Caco-2 (cell line): Measurements from ENCODE around the gene AGTR2. TPM values are rescaled to one million over a fixed set of nuclear protein-coding genes. Genes with fewer than 3 reads are reported as not detected.

Experiments used
- BruUV-seq: library from RNA; stranded (reverse); fragments of 400-500 nt; replicated peaks from 2 replicates; lab custom pipeline; 2021; lab: Mats Ljungman, UMichigan
- CTCF ChIA-PET: fragments of 300-600 bp; sonication (Branson Sonifier 250); formaldehyde crosslinking; loops from one replicate; lab custom pipeline; 2022; ENCODE audit warnings: antibody characterized with exemption; lab: Charles Lee
- POLR2A ChIA-PET: fragments of 300-600 bp; sonication (Branson Sonifier 250); formaldehyde crosslinking; loops from one replicate; lab custom pipeline; 2022; ENCODE audit warnings: antibody characterized with exemption; lab: Charles Lee
- DNase-seq, 2 experiments: peaks; one replicate each; pipeline versions ENCODE4 v3.0.0 to v3.0.0-alpha.2; 2020 to 2022
- H3K27me3 ChIP-seq: replicated peaks from 2 replicates; pipeline ENCODE4 v1.6.0; 2011; ENCODE audit warnings: low read length; ENCODE audit not compliant: control insufficient read depth, insufficient read depth
- H3K36me3 ChIP-seq: 2 replicates; pipeline ENCODE4 v1.5.1; 2011; ENCODE audit warnings: low read length; ENCODE audit not compliant: control insufficient read depth, insufficient read depth
- H3K4me1 ChIP-seq: fragments of 250-450 bp; sonication (Bioruptor Pico); 2 replicates; pipeline ENCODE4 v1.5.1; 2020; ENCODE audit warnings: mild to moderate bottlenecking
- H3K4me3 ChIP-seq: 2 replicates; pipeline ENCODE4 v1.5.1; 2011; ENCODE audit warnings: low read depth, mild to moderate bottlenecking, control low read depth, low read length
- H3K9me3 ChIP-seq: fragments of 250-450 bp; sonication (Bioruptor Pico); 2 replicates; pipeline ENCODE4 v1.5.1; 2020; ENCODE audit warnings: mild to moderate bottlenecking, moderate library complexity
- H3K27ac Mint-ChIP-seq: one replicate; pipeline ENCODE4 v1.8.0; 2022; ENCODE audit warnings: mixed read lengths; ENCODE audit not compliant: unreplicated experiment
- H3K27me3 Mint-ChIP-seq: one replicate; pipeline ENCODE4 v1.8.0; 2022; ENCODE audit warnings: mixed read lengths; ENCODE audit not compliant: insufficient read depth, unreplicated experiment
- H3K36me3 Mint-ChIP-seq: one replicate; pipeline ENCODE4 v1.8.0; 2022; ENCODE audit warnings: mild to moderate bottlenecking, mixed read lengths; ENCODE audit not compliant: insufficient read depth, unreplicated experiment
- H3K4me1 Mint-ChIP-seq: one replicate; pipeline ENCODE4 v1.8.0; 2022; ENCODE audit warnings: low read depth, mixed read lengths; ENCODE audit not compliant: unreplicated experiment
- H3K4me3 Mint-ChIP-seq: one replicate; pipeline ENCODE4 v1.8.0; 2022; ENCODE audit warnings: mild to moderate bottlenecking, moderate library complexity, mixed read lengths; ENCODE audit not compliant: unreplicated experiment
- H3K9me3 Mint-ChIP-seq: one replicate; pipeline ENCODE4 v1.8.0; 2022; ENCODE audit warnings: mixed read lengths; ENCODE audit not compliant: unreplicated experiment
- intact Hi-C: fragments of 100-400 bp; cut with micrococcal nuclease; formaldehyde crosslinking; loops from one replicate; pipeline ENCODE4 v1.10.0; 2022; ENCODE audit not compliant: unreplicated experiment
- total RNA-seq: library from RNA; stranded (reverse); gene quantifications from 2 replicates; pipeline ENCODE4 v1.2.3, GENCODE V29; 2022
- TF ChIP-seq, protein P1 (sequence below), 2 experiments: fragments of 200-600 bp in 1 of 2; IDR thresholded peaks; 1 replicate in 1 of 2; 2 replicates in 1 of 2; pipeline versions ENCODE4 v1.5.1 to v1.8.0; 2011 to 2022; ENCODE audit warnings: antibody characterized with exemption in 1 of 2, control low read depth in 1 of 2, inconsistent platforms in 1 of 2, low read depth in 1 of 2, low read length in 1 of 2, mild to moderate bottlenecking in 1 of 2, moderate library complexity in 1 of 2; ENCODE audit not compliant: insufficient read depth in 1 of 2, severe bottlenecking in 1 of 2, unreplicated experiment in 1 of 2

Gene AGTR2
- total RNA-seq, 1 experiment from 2014 or later = not detected

DNA sequence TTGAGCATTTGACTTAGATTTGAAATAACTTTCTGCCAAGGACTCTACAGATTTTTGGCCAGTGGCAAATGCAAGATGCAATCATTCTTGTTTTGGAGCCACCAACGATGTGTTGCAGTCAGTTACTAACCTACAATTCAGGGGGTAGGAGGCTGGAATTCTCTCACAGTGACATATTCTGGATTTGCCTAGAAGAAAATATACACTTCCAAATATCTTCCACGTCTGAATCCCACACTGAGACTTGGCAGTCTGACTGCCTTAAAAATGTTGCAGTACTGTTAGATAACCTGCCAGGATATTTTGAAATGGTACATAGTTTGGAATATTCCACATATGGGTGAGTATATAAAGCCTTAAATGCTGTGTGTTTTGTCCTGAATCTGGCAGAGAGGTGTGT lies 27.6 kb upstream of the AGTR2 start:
- Mint-ChIP-seq H3K27me3 (peaks cover 4% of the 10 kb centered on the region), H3K4me1 (no peaks in the 10 kb centered on the region), H3K27ac (no peak overlapping the region), H3K36me3 (no peaks in the 10 kb centered on the region), H3K9me3 (no peaks in the 10 kb centered on the region), H3K4me3 (no peak overlapping the region)
- Histone ChIP-seq H3K27me3 (no peaks in the 10 kb centered on the region), H3K4me1 (no peaks in the 10 kb centered on the region), H3K4me3 (no peak overlapping the region), H3K36me3 (no peaks in the 10 kb centered on the region), H3K9me3 (no peaks in the 10 kb centered on the region)
- CTCF ChIA-PET = no interaction called here
- no peak for DNase-seq
- TF ChIP-seq, protein P1, sequence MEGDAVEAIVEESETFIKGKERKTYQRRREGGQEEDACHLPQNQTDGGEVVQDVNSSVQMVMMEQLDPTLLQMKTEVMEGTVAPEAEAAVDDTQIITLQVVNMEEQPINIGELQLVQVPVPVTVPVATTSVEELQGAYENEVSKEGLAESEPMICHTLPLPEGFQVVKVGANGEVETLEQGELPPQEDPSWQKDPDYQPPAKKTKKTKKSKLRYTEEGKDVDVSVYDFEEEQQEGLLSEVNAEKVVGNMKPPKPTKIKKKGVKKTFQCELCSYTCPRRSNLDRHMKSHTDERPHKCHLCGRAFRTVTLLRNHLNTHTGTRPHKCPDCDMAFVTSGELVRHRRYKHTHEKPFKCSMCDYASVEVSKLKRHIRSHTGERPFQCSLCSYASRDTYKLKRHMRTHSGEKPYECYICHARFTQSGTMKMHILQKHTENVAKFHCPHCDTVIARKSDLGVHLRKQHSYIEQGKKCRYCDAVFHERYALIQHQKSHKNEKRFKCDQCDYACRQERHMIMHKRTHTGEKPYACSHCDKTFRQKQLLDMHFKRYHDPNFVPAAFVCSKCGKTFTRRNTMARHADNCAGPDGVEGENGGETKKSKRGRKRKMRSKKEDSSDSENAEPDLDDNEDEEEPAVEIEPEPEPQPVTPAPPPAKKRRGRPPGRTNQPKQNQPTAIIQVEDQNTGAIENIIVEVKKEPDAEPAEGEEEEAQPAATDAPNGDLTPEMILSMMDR (IDR thresholded peaks at IDR 0.05; ENCODE audit: insufficient read depth in 1 of 2, low read depth in 1 of 2, low read length in 1 of 2, severe bottlenecking in 1 of 2, unreplicated experiment in 1 of 2) = no peak
- POLR2A ChIA-PET = no interaction called here
- intact Hi-C loops = no loop called here
- no TSS peak for BruUV-seq

DNA sequence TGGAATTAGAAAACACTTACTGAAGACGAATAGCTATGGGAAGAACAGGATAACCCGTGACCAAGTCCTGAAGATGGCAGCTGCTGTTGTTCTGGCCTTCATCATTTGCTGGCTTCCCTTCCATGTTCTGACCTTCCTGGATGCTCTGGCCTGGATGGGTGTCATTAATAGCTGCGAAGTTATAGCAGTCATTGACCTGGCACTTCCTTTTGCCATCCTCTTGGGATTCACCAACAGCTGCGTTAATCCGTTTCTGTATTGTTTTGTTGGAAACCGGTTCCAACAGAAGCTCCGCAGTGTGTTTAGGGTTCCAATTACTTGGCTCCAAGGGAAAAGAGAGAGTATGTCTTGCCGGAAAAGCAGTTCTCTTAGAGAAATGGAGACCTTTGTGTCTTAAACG lies 2.4 kb downstream of the AGTR2 start:
- H3K4me1 Mint-ChIP-seq = no peaks in the 10 kb centered on the region
- no peaks in the 10 kb centered on the region for H3K9me3 Mint-ChIP-seq
- Histone ChIP-seq H3K9me3 (no peaks in the 10 kb centered on the region), H3K4me3 (no peak overlapping the region), H3K4me1 (no peaks in the 10 kb centered on the region), H3K27me3 (no peaks in the 10 kb centered on the region), H3K36me3 (no peaks in the 10 kb centered on the region)
- TF ChIP-seq, protein P1 (IDR thresholded peaks at IDR 0.05; ENCODE audit: insufficient read depth in 1 of 2, low read depth in 1 of 2, low read length in 1 of 2, severe bottlenecking in 1 of 2, unreplicated experiment in 1 of 2) = no peak
- POLR2A ChIA-PET = no interaction called here
- no peak overlapping the region for H3K4me3 Mint-ChIP-seq
- no peak overlapping the region for H3K27ac Mint-ChIP-seq
- no peak for DNase-seq
- BruUV-seq = no TSS peak
- CTCF ChIA-PET = no interaction called here
- H3K36me3 Mint-ChIP-seq = no peaks in the 10 kb centered on the region
- intact Hi-C loops = no loop called here
- peaks cover 4% of the 10 kb centered on the region for H3K27me3 Mint-ChIP-seq

DNA sequence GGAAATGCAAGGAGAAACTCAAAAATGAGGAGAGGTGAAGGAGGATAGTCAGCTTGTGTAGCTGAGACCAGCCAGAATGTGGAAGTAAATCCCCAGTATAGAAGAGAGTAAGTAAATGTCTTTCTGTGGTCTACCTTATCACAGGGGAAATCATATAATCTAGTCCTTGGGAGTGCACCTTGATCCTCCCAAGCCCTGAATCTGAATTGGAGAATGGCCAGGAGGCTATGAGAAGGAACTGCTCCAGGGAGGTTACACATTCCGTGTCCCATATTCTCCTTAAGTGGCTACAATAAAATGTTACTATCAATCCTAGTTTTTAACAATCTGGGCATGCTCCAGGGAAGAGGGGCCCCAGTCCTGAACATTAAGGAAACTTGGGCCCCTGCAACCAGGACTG lies 10.8 kb downstream of the AGTR2 start:
- Histone ChIP-seq H3K4me3 (no peak overlapping the region), H3K27me3 (no peaks in the 10 kb centered on the region), H3K9me3 (no peaks in the 10 kb centered on the region), H3K36me3 (no peaks in the 10 kb centered on the region), H3K4me1 (no peaks in the 10 kb centered on the region)
- TF ChIP-seq, protein P1 (IDR thresholded peaks at IDR 0.05; ENCODE audit: insufficient read depth in 1 of 2, low read depth in 1 of 2, low read length in 1 of 2, severe bottlenecking in 1 of 2, unreplicated experiment in 1 of 2) = no peak
- DNase-seq = no peak
- no peak overlapping the region for H3K4me3 Mint-ChIP-seq
- H3K9me3 Mint-ChIP-seq = no peaks in the 10 kb centered on the region
- H3K27me3 Mint-ChIP-seq = no peaks in the 10 kb centered on the region
- H3K27ac Mint-ChIP-seq = no peak overlapping the region
- CTCF ChIA-PET = no interaction called here
- H3K4me1 Mint-ChIP-seq = no peaks in the 10 kb centered on the region
- POLR2A ChIA-PET = no interaction called here
- intact Hi-C loops = no loop called here
- no peaks in the 10 kb centered on the region for H3K36me3 Mint-ChIP-seq
- no TSS peak for BruUV-seq
